HG03565 (cell line): Measurements from ENCODE around the gene HAAO.

ENCODE experiments used
- ATAC-seq: cut with Tn5 transposase; IDR thresholded peaks from one replicate; pipeline ENCODE4 v1.9.1; 2021; ENCODE audit warnings: mild to moderate bottlenecking, moderate library complexity; ENCODE audit not compliant: unreplicated experiment

Gene HAAO

DNA sequence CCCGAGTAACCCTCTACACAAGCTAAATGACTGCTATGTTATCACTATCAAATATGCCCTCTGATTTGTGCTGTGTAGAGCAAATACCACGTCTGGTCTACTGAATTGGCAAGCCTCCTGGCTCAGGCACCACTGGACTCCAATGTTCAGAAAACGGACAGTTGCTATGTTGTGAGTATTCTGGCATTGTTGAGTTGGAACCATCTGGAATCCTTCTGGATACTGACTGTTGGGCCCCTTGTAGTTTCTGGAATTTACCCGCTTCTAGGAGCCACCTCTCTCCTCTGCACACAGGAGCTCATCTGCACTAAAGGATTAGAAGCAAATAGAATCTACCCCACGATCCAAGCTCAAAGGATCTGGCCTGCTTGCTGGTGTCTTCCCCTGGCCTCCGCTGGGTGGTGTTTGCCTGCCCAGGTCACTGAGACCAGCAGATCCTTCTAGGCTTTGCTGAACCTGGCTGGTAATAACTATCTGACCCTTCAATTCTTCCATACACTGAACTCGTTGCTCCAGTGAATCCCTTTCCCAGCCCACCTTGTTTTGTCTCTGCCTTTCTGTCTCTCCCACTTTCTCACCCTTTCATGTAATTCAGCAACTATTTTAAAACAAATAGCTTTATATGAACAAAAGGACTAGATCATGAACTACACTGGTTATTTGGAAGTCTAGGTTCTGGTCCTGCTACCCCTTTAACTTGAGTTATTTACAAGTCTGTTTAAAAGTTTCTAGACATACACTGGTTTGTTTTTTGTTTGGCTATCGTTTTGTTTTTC is 2.1 kb upstream of the HAAO start:
- no peak for ATAC-seq

DNA sequence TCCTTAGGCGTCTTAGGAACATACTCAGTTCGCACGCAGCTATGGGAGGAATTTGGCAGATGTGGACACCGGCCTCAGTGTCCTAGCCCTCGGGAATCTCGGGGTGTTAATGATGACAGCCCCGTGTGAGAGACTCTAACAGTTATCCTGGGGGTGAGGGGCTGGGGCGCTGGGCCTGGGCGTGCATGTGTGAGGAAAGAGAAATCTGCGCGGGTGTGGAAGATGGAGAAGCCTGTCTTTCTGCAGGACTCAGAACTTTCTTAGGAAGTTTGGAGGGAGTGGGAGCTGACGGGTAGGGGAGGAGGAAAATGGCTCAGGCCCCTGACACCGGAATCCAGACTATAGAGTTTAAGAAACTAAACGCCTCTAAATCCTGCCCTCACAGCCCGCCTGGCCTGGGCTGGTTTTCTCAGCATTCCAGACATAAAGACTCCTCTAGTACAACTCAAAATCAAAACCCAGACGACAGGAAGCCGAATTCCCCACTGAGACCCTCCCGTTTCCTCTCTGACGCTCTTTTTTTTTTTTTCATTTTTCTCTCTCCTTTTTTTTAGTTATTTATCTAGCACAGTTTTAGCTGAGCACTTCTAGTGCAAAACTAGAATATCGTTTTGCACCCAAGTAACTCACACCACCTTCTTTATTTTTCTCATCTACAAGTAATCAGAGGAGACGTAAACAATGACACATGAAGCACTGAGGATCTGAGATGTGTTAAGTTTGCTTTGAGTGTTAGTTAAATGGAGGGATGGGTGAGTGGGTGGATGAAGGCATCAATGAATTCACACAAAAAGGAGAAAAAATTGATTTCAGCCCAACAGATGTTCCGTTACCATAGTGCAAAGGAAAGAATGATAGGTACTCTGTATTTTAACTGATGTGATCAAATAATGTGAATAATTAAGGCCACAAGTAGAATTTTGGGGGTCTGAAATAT is 1.2 kb upstream of the HAAO start:
- ATAC-seq: no peak

DNA sequence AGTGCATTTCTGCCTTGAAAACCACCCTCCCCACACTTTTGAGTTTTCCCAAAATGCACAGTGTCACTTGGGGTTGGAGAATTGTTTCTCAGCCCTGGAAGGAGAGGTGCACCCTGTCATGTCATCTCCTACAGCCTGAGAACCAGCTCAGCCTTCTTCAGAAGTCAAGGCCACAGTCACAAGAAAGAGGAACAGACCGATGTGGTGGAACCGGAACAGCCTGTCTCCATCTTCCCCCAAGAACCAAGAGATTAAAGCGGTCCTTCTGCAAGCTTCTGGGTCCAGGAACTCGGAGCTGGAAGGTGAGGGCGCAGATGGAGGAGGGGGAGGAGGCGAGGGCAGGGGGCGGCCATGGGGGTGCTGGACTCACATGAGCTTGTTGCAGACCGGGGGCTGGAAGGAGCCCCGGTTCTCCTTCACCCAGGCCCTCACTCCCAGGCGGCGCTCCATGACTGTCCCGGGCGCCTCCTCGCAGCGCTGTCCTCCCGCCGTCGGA is 248 bp downstream of the HAAO start:
- ATAC-seq: no peak

- ATAC-seq: no peak
Measured at GRCh38 chr2:42791606-42792005, 777 bp downstream of the HAAO start.

DNA sequence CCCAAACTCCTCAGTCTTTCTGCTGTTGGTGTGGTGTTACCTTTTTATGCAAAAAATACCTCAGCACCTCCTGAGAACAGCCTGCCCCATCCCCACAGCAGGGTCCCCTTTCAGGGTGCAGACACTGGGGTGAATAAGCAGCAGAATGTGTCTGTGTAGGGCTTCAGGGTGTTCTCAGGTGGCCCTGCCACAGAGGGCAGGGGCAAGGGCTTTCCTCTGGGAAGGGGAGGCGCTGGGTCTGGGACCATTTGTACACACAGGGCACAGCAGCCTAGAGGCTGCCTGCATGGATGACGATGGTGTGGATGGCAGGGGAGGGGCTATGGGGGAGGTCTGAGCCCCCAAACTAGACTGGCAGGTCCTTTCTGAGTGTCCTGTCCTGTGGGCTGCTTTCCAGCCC is 2.6 kb downstream of the HAAO start:
- ATAC-seq: no peak

DNA sequence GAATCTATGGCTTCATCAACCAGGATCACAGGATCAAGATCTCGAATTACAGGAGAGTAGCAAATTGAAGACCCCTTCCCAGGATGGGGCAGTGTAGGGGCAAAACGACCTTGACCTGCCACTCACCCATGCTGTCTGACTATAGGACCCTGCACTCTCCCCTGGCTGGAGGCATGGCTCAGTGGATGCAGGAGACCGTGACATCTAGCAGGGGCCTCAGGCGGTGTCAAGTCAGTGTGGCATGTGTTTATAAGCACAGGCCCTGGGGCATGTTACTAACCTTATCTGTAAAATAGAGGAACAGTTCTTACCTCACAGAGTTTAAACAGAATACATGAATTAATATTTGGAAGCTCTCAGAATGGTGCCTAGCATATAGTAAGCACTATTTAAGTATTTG is 3.5 kb downstream of the HAAO start:
- ATAC-seq: no peak

- ATAC-seq: no peak
Measured at GRCh38 chr2:42788478-42788793, 3.9 kb downstream of the HAAO start.

GRCh38 chr2:42787788-42788477 is 4.5 kb downstream of the HAAO start:
- ATAC-seq: no peak

GRCh38 chr2:42787424-42787787 is 5.0 kb downstream of the HAAO start:
- ATAC-seq: no peak

DNA sequence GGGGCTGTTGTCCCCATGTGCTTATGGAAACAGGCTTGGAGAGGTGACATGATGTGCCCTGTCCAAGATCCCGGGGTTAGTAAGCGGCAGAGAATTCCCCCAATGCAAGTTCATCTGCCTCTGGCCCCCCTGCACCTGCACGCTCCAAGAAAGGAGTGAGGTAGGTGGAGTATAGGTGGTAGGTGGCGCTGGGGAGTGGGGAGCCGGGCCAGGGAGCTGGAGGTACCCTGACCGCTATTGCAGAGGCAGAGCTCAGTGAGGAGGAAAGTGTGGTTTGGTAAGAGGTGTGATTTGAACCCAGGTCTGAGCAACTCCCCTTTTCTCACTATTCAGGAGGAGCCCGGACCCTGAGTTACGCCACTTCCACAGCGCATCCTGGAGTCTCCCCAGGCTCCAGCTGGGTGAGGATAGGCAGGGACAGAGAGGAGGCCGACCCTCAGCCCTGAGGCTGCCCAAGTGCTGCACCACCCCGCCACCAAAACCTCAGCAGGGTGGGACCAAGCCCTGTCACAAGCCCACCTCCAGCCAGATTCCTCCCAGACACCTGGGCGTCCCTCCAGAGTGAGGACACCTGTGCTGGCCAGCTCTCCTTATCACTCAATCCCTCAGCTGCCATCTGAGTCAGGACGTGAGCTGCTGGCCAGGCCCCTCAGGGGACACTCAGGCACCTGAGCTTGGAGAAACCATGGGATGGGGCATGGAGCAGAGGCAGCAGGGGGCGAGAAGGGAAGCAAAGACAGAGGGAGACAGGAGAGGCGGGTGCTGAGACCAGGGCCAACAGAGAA is 5.6 kb downstream of the HAAO start:
- no peak for ATAC-seq

DNA sequence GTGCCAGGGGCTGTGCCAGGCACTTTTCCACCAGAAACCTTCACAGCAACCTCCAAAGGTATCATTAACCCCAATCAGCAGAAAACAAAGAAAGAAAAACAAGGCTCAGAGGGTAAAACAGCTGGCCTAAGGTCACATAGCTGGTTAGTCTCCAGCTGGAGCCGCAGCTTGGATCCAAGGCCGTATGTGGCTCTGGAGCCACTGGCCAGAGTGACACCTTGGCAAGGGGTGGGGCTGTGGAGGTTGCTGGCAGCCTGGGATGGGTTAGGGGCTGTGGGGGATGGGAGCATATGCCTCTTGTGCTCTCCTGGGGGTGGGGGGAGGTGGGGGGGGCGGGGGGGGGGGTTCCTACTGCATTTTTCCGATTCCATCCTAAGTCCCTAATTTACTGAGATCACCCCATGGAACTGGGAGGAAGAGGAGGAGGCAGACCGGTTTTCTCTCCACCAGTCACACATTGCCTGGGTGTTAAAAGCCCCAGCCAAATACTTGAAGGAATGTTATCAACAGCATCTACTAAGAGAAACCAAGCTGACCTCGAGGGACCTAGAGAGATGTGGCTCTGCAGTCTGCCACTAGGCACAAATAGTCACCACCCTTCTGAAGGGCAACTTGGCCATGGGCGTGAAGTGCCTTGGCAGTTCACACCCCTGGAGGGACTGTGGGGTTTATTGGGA is 8.0 kb downstream of the HAAO start:
- no peak for ATAC-seq

DNA sequence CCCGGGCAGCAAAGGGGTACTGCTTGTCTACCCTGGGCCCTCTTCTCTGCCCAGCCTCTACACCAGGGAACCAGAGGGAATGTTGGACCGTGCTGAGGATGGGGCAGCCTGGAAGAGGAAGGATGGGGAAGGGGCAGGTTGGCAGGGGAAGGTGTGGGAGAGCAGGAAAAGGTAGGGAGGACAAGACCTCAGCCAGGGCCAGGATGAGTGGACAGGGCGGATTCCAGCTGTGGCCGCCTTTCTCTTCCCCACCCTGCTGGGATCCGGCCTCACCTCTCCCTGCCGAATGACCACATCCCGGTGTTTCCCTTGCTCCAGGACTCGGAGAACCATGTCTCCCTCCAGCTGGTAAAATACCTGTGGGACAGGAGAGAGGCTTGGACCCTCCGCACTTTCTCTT is 8.9 kb downstream of the HAAO start:
- no peak for ATAC-seq

DNA sequence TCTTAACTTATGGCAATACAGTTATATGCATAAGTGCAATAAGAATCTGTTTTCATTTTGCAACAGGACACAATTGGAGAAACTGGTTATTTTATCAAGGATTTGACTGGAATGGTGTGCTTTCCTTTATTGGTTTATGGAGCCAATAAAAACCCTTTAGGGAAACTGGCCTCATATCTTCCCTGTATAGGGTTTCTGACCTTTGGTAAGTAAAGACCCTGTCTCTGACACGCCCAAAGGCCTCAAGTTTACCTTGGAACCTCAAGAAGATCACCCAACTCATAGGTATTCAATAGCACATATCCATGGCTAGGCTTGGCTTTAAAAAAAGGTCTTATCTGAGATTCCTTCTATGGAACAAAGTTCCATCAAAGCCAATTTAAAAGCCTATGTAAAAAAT is 11.2 kb downstream of the HAAO start:
- ATAC-seq: no peak

DNA sequence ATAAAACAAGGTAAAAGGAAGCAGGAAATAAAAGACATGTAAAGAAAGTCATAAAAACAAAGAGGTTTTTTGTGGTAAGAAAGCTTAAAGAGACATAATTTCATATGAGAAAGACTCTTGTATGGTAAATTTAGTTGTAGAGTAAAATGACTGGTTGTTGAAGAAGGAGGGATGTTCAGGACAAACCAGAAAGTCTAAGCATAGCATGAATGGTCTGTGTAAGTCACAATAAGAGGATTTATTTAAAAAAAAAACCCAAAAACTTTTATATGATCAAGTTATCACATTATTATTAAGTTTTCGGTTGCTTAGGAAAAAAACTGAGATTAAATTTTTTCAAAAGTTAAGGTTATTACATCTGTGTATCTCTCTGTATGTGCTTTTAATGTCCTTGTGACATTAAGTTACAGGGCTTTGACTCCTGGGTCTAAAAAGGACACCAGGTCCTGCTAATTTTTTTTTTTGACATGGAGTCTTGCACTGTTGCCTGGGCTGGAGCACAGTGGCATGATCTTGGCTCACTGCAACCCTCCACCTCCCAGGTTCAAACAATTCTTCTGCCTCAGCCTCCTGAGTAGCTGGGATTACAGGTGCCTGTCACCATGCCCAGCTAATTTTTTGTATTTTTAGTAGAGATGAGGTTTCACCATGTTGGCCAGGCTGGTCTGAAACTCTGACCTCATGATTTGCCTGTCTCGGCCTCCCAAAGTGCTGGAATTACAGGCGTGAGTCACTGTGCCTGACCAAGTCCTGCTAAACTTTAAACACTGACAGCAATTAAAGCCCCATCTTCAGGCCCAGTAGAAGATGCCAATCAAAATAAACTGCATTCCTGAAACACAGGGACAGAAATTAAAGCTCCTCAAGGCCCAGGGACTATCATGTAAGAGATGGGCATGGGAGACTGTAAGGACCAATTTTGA is 14.2 kb downstream of the HAAO start:
- ATAC-seq: no peak

DNA sequence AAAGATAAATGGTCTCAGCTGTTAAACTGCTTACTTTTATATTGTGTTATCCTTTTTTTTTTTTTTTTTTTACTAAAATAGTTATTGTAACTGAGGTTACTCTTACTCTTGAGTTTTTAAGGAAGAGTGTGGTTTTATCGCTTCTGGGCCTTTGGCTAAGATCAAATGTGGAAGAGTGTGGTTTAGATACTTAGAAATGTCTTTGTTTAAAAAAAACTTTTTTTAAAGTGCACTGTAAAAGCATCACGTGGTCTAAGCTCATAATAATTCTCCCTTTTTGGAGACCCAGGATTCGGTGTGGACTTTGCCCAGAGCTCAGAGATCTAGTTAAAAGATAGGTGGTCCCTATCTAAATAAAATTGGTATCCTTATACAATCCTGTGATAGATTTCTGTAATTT is 16.6 kb downstream of the HAAO start:
- ATAC-seq: no peak

- ATAC-seq: no peak
Measured at GRCh38 chr2:42775186-42775585, 17.2 kb downstream of the HAAO start.

DNA sequence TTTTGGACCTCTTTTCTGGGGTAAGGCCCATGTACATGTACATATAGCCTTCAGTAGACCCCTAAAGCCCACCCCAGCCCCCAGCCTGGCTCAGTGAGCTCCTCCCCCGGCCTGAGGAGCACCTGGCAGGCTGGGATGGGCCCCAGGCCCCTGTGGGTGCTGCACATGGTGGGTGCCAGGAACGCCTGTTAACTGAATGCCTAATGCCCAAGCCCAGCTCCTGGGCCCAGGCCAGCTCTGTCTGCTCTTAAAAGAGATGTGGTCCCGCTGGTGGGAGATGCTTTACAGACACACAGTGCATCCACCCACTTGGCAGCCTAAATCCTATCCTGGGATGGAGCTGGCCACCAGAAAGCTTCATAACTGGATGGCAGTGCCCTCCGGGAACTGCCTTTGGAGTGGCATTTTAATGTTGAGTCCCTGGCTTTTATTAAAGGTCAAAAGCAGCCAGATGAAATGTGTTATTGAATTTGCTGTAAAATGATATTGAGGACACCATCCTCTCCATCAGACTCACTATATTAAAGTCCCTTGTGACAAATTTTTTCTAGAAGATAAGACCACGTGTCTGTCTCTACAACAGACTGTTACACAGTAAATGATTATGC is 20.7 kb downstream of the HAAO start:
- no peak for ATAC-seq

DNA sequence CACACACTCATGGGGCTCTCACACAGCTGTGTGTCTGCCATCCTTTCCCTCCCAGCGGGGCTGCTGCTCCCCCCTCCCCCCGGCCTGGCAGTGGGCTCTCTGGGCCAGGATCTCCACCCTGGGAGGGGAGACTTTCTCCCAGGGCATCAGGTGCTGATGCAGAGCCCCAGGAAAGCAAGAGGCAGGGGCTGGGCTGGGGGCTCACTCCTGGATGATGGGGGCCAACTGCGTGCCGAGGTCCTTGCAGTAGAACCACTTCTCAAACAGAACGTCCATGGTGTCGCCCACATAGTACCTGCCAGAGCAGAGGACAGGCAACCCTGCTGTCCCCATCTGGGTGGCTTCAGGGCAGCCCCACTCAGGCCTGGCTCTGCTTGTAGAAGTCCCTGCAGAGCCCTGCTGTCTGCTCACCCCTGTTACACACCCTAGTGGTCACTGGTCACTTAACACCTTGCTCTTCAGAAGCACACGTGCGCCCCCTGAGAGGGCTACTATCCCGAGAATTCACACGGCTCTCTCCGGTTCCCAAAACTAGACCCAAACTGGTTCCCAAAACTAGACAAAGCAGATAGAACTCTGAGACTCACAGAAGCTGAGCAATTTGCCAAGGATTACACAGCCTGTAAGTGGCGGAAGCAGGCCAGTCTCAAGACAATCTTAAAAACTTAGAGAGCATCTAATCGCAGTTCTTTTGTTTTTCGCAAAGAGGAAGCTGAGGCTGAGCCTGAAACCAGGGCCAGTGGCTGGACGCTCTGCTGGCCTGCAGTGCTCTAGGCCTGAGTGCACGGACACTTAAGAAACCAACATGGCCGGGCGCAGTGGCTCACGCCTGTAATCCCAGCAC is 21.9 kb downstream of the HAAO start:
- no peak for ATAC-seq
